Inflammatory macrophage treated with lipopolysaccharide for 1 hour (primary cell): Measurements from ENCODE around the gene ADAMTSL5.

Source experiments
- DNase-seq, 2 donors: peaks; one replicate each; pipeline ENCODE4 v3.0.0-alpha.2; 2020 to 2022

The ADAMTSL5 gene

DNA sequence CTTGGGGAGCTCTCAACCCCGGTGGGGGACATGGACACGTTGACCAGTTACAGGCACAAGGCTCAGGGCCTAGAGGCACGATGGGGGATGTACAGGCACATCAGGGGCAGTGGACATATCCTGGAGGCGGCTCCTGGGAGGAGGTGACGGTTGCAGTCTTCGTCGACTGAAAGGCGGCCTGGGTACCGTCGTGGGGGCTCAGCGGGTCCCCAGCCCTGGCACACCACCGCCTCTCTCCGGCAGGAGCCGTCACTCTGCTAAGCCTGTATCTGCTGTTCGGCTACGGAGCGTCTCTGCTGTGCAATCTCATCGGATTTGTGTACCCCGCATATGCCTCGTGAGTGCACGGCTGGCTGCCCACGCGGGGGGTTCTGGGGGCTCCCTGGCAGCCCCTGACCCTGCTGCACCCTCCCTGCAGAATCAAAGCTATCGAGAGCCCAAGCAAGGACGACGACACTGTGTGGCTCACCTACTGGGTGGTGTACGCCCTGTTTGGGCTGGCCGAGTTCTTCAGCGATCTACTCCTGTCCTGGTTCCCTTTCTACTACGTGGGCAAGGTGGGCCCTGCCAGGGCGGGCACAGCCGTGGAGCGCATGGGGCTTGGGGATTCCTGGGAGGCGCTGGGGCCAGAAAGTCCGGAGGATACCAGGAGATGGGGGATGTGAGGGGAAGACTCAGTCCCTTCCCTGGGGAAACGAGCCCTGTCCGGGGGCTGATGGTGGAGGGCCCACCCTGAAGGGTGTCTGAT is 17.6 kb downstream of the ADAMTSL5 start:
- DNase-seq = no peak

DNA sequence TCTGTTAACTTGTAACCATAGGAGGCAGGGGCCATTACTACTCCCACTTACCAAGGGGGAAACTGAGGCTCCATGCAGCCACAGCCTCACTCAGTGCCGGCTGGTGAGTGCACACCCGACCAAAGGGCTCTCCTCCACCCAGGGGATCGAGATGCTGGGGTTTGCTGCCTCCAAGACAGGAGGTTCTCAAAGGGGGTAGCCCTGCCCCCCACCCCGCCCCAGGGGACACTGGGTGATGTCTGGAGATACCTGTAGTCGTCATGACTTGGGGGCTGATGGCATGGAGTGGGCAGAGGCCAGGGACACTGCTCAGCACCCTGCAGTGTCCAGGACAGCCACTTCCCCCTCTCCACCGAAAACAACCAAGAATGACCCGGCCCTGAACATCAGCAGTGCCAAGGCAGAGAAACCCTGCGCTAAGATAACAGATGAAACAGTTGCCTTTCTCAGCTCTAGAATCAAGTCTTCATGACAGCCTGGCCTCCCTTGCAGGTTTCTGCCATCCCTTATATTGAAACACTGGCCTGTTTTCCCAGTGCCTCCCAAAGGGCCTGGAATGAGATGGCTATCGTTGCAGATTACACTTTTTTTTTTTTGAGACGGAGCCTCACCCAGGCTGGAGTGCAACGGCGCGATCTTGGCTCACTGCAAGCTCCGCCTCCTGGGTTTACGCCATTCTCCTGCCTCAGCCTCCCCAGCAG is 18.6 kb downstream of the ADAMTSL5 start:
- DNase-seq = no peak

DNA sequence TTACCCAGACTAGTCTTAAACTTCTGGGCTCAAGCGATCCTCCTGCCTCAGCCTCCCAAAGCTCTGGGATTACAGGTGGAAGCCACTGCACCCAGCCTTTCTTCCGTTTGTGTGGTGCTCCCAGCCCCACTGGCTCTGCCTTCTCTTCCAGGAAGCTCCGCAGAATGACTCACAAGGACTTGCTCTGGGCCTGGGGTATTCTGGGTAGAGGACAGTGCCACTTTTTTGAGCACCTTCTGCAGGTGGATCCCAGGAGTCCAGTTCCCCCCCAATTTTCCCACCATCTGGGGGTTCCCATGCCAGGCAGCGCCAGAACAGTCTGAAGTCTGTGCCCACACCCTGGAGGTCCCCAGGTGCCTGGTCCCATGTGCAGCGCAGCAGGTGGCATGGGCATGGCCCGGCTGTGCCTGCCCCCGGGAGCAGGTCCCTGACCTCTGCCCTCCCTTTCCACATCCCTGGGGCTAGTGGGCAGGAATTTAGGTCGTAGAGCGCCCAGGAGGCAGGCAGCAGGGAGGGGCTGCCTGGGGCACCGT is 20.3 kb downstream of the ADAMTSL5 start:
- DNase-seq = no peak

DNA sequence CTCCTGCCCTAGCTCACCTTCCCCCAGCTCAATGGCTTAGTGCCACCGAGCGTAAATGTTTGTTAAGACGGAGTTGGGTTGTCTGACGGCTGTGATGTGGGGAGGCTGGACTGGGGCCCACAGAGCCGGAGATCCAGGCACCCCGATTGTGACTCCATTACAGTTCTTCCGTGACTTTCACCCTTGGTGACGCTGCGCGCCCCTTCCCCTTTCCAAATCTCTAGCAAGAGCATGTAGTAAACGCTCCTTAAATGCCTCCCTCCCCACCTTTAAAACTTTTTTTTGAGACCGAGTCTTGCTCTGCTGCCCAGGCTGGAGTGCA is 21.0 kb downstream of the ADAMTSL5 start:
- no peak for DNase-seq

DNA sequence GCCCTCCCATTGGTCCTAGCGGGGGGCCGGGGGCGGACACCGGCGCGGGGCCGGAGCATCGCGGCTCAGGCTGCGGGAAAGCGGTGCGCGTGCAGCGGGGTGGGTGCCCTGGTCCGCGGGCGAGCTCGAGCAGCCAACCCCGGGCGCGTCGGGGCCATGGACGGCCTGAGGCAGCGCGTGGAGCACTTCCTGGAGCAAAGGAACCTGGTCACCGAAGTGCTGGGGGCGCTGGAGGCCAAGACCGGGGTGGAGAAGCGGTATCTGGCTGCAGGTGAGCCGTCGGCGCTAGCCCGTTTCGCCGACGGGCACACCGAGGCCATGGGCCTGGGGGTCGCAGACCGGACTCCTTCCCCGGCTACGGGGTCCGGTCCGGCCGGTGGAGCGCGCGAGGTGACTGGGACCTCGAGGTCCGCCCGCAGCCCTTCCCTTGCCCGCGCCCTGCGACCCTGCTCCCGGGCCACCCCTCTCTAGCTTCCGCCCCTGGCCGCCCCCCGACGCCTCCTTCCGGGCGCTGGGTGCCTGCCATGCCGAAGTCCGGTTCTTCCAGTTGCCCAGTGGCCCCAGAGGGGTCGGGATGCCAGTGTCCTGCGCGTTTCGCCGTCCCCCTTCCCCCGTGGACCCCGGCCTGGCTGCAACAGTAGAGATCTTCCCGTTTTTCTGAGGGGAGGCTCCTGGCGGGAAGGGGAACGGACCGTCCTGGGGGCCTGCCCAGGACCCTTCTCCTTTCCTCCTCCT is 21.5 kb downstream of the ADAMTSL5 start, which contains the start of gene REEP6:
TSS of gene REEP6 (plus strand) at position 68 of the 735 bp plus-strand sequence. CDS start at position 157, 89 bp downstream.
- DNase-seq = no peak

DNA sequence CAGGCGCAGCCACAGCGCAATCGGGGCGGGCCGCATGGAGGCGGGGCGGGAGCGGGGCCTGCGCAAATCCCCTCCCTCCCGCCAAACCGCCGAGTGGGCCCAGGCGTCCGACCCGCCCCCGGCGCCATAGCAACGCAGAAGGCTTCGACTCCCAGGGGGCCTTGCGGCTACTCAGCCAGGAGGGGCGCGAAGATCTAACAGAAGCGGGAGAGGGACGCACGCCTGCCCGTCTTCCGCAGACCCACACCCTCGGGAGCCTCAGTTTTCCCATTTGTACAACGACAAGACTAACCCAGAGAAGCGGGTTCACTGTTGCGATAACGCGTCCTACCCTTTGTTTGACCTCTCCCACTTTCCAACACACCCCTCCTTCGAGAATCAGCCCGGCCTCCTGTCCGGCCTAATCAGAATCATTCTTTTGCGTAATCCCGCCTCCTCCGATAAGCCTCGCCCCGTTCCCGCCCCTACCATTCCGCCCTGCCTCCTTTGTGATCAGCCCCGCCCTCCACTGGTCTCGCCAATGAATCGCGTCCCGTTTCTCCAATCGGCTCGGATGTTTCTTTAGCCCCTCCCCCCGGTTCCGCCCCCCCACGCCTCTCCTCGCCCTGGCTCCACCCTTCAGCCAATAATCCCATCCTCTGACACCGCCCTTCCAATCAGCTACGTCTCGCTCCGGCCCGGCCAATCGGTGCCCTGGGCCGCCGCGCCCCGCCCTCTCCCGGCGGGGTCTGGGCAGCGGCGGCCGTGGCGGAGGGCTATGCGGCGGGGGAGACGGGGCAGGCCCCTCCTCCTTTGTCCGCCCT is 22.3 kb downstream of the ADAMTSL5 start, which contains the start of gene PCSK4:
TSS of gene PCSK4 (minus strand) at position 40 of the 803 bp plus-strand sequence. CDS start at position 36, 4 bp downstream.
- DNase-seq = peak; percentile 98 to 100

DNA sequence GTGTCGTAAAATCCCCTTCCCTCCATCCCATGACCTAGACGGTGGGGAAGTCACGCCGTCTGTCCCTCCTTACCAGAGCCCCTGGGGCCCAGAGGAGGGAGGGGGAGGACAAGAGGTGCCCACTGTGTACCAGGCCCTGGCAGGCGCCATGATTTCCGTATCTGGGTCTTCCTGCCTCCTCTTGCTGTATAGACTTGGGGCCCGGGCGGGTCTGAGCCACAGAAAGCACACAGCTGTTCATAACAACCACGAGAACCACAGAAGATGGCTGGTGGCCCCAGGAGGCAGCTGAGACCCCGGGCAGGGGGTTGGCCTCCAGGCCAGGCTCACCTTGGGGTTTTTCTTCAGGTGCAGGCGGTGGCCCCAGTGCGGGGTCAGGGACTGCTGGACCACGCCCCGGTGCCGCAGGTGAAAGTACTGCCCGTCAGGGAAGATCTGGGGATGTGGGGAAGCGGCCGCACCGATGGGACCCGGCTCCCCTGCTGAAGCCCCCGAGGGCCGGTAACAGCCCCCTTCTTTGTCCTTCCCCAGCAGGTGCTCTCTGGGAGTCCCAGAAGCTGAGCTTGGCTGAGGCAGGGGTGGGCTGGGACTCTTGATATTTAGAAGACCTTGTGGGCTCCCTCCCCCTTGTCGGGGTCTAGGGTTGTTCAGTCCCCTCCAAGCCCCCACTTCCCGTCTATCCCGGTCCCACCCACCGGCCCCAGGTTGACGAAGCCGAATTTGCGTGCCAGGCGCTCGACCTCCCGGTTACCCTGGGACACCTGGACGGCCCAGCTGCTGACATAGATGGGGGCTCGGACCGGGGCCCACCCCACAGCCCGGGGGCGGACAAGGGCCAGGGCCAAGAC is 23.1 kb downstream of the ADAMTSL5 start:
- no peak for DNase-seq

DNA sequence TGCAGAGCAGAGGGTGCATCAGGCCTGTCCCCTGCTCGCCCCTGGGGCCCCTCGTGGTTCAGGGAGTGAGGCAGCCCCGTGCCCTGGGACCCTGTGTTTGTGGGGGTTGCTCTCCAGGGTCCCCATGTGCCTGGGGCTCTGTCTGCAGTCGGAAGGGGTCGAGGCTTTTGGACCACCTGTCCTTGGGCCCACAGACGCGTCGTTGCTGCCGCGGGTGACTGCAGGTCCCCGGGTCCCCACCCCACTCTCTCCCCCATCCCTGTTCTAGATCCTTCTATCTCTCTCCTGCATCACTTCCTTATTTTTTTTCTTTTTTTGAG is 24.6 kb downstream of the ADAMTSL5 start:
- no peak for DNase-seq

DNA sequence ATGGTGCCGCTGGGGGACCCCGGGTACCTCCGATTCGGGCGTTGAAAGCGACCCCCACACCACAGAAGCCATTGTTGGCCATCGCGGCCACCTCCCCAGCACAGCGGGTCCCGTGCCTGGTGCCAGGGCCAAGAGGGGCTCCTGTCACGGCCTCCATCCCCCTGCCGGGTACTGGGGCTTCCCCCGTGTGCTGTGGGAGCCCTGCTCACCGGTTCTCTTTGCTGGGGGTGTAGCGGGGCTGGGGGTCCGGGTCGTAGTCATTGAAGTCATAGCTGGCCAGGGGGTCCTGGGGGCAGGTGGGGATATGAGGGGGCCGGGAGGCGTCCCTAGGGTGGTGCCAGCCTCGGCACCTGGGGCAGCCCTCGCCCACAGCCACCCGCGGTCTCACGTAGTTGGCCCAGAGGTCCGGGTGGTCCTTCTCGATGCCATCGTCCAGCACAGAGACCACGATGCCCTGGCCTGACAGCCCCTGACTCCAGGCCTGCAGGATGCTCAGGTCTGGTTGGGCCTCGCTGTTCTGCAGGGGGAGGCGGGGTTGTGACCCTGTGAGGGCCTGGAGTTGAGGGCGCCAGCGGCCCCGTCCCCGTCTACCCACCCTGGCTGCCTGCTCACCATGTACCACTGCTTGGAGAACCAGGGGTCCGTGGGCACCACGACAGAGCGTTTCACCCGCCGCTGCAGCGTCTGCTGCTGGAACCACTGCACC is 25.1 kb downstream of the ADAMTSL5 start:
- DNase-seq = no peak

DNA sequence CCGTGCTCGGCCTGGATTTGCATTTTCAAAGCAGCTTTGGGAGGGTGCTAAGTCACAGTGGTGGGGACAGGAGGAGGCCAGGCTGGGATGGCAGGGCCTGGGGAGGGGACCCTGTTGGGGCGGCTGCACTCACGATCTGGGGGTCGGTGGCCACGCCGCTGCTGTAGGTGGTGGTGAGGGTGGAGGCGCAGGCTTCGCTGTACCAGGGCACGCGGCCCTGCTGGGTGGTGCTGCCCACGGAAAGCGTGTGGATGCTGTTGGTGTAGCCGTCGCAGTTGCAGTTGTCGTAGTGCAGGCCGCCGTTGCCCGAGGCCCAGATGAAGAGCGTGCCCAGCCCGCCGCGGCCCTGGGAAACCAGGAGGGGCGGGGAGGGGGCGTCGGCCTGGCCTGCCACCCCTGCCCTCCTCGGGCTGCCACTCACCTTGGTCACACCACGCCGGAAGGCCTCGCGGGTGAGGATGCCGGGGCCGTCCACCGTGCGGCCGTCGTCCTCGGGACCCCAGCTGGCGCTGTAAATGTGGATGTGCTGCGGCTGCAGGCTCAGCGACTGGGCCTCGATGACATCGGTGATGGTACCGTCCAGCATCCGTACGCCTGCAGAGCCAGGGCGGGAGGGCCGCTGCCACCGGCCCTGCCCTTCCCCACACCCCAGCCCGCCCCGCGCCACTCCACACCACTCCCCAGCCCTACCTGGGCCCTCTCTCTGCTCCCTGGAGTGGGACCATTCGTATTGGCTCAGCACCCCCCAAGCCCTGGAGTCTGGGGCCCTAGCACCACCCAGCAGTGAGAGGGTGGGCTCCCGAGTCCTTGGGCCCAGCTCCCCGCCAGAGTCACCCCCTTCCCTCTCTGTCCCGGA is 25.9 kb downstream of the ADAMTSL5 start:
- no peak for DNase-seq

DNA sequence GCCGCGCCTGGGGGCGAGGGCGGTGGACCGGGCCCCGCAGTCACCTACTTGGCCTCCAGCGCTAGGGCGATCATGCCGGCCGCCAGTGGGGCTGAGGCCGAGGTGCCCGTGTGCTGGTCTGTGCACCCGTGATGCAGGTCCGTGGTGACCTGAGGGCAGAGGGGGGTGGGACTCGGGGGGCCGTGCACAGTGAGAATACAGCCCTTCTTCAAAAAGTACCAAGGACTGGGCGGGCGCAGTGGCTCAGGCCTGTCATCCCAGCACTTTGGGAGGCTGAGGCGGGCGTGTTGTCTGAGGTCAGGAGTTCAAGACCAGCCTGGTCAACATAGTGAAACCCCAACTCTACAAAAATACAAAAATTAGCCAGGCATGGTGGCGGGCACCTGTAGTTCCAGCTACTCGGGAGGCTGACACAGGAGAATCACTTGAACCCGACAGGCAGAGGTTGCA is 28.8 kb downstream of the ADAMTSL5 start:
- DNase-seq = no peak

DNA sequence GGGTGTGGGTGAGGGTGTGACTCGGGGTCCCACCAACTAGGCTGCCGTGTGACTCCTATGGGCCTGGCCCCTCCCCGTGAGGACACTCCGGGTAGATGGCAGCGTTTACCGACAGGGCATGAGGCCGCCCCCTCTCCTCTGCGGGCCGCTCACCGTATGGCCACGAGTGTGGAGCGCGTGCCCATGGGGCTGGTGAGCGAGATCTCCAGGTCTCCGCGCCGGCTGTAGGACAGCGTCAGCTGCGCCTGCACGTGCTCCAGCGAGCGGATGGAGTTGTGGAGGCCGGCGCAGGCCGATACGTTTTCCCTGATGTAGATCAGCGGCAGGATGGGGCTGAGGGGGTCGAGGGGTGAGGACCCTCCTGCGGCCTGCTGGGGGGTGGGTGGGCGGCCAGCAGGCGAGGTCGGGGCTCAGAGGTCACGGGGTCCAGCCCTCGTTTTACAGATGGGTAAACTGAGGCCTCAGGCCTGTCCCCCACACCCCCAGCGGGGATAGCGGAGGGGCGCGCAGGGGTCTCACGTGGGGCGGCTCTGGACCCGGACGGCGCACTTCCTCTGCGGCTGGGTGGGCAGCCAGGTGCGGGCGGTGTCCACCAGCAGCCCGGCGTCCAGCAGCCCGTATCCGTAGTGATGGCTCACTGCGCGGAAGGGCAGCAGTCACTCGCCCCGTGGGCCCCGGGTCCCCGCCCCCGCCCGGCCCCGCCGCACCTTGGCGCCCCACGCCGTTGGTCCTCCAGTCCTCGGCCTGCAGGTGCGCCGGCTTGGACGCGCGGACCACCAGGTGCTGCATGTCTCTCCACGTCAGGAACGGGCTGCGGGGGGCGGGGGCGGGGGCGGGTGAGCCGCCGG is 29.5 kb downstream of the ADAMTSL5 start:
- no peak for DNase-seq

DNA sequence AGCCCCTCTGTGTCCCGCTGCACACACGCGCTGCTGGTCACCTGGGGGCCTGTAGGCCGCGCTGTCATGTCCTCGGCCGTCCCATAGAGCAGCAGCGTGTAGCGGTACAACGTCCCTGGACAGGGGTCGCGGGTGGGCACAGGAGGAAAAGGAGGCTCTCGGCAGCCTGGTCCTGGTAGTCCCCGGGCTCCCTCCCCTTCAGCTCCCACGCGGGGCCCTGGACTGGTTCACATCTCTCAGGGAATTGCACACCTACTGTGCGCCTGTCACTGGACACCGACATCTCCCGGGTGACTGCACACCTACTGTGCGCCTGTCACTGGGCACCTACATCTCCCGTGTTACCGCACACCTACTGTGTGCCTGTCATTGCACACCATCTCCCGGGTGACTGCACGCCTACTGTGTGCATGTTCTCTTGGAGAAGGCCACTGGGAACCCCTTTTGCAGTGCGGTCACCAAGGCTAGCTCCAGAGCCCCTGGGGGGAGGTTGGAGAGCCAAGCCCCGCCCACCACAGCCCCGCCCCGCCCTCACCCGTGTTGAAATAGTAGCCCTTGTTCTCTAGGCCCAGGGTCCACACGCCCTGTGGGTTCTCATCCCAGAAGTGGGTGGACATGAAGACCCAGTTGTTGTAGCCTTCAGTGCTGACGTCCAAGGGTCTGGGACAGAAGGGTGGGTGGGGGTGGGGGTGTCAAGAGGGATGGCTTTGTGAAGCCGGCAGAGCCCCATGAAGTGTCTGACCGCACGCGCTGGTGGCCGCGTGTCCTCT is 30.3 kb downstream of the ADAMTSL5 start:
- DNase-seq = no peak

DNA sequence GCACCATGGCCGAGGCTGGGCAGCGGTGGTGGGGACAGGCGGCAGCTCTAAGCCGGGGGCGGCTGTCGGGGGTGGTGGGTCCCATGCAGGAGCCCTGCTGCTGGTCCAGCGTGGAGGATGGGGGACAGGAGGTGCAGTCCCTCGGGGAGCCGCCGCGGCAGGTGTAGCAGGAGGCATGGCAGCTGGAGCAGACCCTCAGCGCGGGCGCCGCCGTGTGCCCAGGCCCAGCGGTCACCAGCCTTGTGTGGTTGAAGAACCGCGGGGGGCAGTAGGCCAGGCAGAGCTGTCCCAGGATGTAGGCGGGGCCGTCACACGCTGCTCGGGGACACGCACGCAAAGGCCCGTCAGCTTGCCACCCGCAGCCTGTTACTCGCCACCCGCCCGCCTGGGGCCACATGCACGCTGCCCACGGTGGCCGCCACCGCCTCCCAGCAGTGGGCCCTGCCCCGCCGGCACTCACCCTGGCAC is 30.9 kb downstream of the ADAMTSL5 start:
- DNase-seq = no peak

DNA sequence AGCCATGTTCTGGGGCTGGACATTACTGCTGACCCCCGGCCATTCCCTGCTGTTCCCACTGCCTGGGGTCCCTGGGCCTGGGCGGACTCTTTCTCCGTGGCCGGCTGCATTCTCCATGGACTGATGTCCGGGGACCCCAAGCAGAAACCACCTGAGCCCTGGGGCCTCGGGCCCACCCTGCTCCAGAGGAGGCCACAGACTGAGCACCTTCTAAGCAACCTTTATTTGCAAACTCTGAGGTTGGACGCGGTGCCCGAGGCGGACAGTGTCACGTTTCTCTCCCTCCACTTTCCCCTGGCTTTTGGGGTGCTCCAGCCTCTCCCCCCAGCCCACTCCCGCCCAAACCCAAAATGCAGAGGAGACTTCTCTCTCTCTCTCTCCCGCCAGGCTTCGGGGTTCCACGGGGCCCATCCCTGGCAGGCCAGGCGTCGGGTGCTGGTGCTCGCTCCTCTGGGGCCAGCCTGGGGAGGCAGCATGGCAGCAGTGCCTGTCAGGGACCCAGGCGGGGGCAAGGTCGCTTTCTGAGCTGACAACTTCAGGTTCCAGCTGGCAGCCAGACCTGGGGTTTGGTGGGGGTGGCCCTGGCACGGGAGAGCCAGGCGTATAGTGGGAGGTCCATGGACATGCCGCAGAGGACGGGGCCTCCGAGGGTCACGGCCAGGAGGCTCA is 31.5 kb downstream of the ADAMTSL5 start:
- DNase-seq = no peak

DNA sequence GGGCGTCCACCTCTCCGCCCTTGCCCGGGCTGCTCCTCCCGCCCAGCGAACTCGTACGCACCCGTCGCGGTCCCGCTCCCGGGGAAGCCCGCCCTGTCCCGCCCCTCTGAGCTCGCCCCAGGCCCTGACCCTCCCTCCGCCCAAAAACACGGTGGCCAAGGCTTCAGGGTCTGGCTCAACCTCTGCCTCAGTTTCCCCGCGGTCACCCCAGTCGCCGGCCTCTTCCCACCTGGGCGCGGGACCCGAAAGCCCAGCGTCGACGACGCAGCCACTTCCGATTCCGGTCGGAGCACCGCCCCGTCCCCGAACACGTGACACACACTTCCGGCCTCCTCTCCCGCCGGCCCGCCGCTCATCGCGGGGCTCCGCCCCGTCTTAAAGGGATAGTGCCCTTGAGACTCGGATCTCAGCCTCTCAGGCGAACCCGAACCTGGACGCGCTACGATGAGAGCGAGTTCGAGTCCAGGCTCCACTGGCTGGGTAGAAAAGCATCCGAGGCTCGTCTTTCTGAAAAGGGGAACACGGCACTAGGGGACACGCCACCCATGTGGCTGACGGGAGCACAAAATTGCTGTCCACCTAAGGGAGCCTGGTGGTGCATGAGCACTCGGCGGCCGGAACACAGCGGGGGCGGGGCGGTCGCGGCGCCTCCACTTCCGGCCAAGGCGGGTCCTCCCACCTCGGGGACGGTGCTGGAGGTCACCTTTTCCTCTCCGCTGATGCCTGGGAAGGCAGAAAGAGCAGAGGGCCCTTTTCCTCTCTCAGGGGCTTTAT is 33.7 kb downstream of the ADAMTSL5 start, which contains the start of gene C19orf25:
TSS of gene C19orf25 (minus strand) at position 282 of the 774 bp plus-strand sequence. CDS start 312 bp downstream, outside the sequence.
- DNase-seq = peak; percentile 92 to 97
